ENCODE data around the gene OR8G5. TPM values are rescaled to one million over a fixed set of nuclear protein-coding genes. Genes with fewer than 3 reads are reported as not detected.

OR8G5 gene
- total RNA-seq, 1 donor from 2014 or later: not detected

DNA sequence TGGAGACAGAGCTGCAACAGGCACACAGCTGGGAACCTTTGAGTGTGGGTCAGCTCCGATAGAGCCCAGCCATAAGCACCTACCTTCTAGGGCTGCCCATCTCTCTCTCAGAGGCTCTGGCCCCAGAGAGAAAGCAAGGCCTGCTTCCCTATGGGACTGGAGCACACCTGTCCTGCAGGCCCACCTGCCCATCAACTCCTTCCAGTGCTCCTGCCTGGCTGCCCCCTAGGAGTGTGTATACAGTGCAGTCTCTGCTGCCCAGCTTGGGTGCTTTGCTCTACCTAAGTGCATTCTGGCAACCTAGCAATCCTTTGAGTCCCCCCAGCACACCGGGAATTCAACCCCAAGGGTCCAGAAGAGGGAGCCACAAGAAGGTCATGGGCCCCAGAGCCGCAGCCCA is 21.0 kb downstream of the OR8G5 start:
- Mint-ChIP-seq H3K9me3 (peaks cover 13% of the 10 kb centered on the region), H3K36me3 (ENCODE audit: low read depth) (no peaks in the 10 kb centered on the region), H3K27ac (ENCODE audit: unreplicated experiment) (no peak overlapping the region), H3K4me1 (no peaks in the 10 kb centered on the region), H3K4me3 (no peak overlapping the region), H3K27me3 (ENCODE audit: low read depth) (no peaks in the 10 kb centered on the region)
- DNase-seq (ENCODE audit: low read depth, low spot score): no peak
- TF ChIP-seq, protein P1, sequence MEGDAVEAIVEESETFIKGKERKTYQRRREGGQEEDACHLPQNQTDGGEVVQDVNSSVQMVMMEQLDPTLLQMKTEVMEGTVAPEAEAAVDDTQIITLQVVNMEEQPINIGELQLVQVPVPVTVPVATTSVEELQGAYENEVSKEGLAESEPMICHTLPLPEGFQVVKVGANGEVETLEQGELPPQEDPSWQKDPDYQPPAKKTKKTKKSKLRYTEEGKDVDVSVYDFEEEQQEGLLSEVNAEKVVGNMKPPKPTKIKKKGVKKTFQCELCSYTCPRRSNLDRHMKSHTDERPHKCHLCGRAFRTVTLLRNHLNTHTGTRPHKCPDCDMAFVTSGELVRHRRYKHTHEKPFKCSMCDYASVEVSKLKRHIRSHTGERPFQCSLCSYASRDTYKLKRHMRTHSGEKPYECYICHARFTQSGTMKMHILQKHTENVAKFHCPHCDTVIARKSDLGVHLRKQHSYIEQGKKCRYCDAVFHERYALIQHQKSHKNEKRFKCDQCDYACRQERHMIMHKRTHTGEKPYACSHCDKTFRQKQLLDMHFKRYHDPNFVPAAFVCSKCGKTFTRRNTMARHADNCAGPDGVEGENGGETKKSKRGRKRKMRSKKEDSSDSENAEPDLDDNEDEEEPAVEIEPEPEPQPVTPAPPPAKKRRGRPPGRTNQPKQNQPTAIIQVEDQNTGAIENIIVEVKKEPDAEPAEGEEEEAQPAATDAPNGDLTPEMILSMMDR (conservative IDR thresholded peaks at IDR 0.05): no peak

DNA sequence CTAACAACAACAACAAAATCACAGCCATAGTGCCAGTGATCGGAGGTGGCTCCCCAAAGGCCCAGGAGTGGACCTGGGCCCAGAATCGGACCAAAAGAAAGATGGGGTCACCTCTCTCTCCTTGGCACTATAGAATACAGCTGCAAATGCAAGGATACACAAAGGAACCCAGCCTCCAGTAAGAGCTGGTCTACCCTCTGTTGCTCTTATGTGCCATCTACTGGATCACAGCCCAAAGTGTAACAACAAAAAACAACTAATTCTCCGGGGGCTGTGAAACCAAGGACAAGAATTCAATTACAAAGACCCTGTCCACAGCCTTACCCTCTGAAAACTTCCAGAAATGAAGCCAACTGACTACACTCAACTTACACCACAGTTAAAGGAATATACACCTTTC is 21.6 kb downstream of the OR8G5 start:
- Mint-ChIP-seq H3K36me3 (ENCODE audit: low read depth) (no peaks in the 10 kb centered on the region), H3K27ac (ENCODE audit: unreplicated experiment) (no peak overlapping the region), H3K27me3 (ENCODE audit: low read depth) (no peaks in the 10 kb centered on the region), H3K4me1 (no peaks in the 10 kb centered on the region), H3K9me3 (peaks cover 13% of the 10 kb centered on the region), H3K4me3 (no peak overlapping the region)
- TF ChIP-seq, protein P1 (conservative IDR thresholded peaks at IDR 0.05): no peak
- DNase-seq (ENCODE audit: low read depth, low spot score): no peak

DNA sequence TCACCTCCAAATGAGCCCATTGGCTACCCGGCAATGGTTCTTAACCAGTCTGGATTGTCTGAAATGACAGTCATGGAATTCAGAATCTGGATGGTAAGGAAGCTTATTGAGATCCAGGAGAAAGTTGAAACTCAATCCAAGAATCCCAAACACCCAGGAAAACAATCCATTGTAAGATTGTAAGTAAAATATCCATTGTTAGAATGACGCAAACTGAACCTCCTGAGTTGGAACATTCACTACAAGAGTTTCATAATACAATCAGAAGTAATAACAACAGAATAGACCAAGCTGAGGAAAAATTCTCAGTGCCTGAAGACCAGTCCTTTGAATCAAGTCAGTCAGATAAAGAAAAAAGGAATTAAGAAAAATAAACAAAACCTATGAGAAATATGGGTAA is 22.1 kb downstream of the OR8G5 start:
- DNase-seq (ENCODE audit: low read depth, low spot score): no peak
- Mint-ChIP-seq H3K27ac (ENCODE audit: unreplicated experiment) (no peak overlapping the region), H3K36me3 (ENCODE audit: low read depth) (no peaks in the 10 kb centered on the region), H3K9me3 (peaks cover 14% of the 10 kb centered on the region), H3K27me3 (ENCODE audit: low read depth) (no peaks in the 10 kb centered on the region), H3K4me1 (no peaks in the 10 kb centered on the region), H3K4me3 (no peak overlapping the region)
- TF ChIP-seq, protein P1 (conservative IDR thresholded peaks at IDR 0.05): no peak

DNA sequence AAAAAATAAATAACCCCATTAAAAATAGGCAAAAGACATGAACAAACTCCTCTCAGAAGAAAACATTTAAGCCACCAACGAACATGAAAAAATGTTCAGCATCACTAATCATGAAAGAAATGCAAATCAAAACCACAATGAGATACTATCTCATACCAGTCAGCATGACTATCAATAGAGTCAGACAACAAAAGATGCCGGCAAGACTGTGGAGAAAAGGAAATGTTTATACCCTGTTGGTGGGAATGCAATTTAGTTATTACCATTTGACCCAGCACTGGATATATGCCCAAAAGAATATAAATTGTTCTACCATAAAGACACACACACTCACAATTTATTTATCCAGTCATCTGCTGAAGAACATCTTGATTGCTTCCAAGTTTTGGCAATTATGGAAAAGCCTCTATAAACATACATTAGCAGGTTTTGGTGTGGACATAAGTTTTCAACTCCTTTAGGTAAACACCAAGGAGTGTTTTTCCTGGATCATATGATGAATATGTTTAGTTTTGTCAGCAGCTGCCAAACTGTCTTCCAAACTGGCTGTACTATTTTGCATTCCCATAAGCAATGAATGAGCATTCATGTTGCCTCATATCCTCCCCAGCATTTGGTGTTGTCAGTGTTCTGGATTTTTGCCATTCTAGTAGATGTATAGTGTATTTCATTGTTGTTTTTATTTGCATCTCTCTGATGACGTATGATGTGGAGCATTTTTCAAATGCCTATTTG is 29.6 kb downstream of the OR8G5 start:
- no peak overlapping the region for H3K27ac Mint-ChIP-seq (ENCODE audit: unreplicated experiment)
- H3K9me3 Mint-ChIP-seq: peaks cover 32% of the 10 kb centered on the region
- no peaks in the 10 kb centered on the region for H3K4me1 Mint-ChIP-seq
- no peaks in the 10 kb centered on the region for H3K27me3 Mint-ChIP-seq (ENCODE audit: low read depth)
- no peak for DNase-seq (ENCODE audit: low read depth, low spot score)
- peaks cover 4% of the 10 kb centered on the region for H3K36me3 Mint-ChIP-seq (ENCODE audit: low read depth)
- TF ChIP-seq, protein P1 (conservative IDR thresholded peaks at IDR 0.05): no peak
- no peak overlapping the region for H3K4me3 Mint-ChIP-seq

DNA sequence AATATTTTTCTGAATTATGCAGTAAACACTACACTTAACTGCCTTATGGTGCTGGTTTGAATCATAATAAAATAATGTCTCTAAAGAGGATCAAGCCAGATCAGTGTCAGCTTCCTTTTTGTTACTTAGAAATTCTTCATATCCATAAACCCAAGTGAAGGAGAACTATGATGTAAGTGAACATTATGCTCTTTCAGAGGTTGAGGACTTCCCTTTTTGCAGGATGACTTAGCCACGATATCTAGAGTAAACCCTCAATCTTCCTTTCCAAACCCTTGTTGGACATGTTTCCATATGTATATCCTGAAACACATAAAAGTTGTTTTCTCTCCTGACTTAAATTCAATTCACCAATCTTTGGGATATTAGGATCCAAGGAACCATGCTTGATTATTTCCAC is 38.5 kb downstream of the OR8G5 start:
- Mint-ChIP-seq H3K36me3 (ENCODE audit: low read depth) (peaks cover 3% of the 10 kb centered on the region), H3K27ac (ENCODE audit: unreplicated experiment) (no peak overlapping the region), H3K27me3 (ENCODE audit: low read depth) (no peaks in the 10 kb centered on the region), H3K9me3 (peaks cover 7% of the 10 kb centered on the region), H3K4me1 (no peaks in the 10 kb centered on the region), H3K4me3 (no peak overlapping the region)
- no peak for DNase-seq (ENCODE audit: low read depth, low spot score)
- TF ChIP-seq, protein P1 (conservative IDR thresholded peaks at IDR 0.05): no peak

Measured in neural crest cell (in vitro differentiated cells).